Neural cell (in vitro differentiated cells): ENCODE results near the gene CD6.

Source experiments
- EP300 ChIP-seq: fragments of 450-650 bp; conservative IDR thresholded peaks from 2 replicates; pipeline ENCODE4 v1.6.1; 2014; ENCODE audit warnings: antibody characterized with exemption, mild to moderate bottlenecking, moderate library complexity; ENCODE audit not compliant: poor library complexity, severe bottlenecking
- EZH2 ChIP-seq: fragments of 200-600, 300-800 bp; shearing (Covaris generic), sonication (generic); IDR thresholded peaks from 2 replicates; pipeline ENCODE4 v1.6.1; 2014; ENCODE audit warnings: antibody characterized with exemption, low read length, borderline replicate concordance, mild to moderate bottlenecking; ENCODE audit not compliant: insufficient read depth, poor library complexity, severe bottlenecking
- POLR2AphosphoS5 ChIP-seq: IDR thresholded peaks from 2 replicates; pipeline ENCODE4 v1.6.1; 2012
- RAD21 ChIP-seq: fragments of 450-650 bp; conservative IDR thresholded peaks from 2 replicates; pipeline ENCODE4 v1.6.1; 2014; ENCODE audit warnings: antibody characterized with exemption, mild to moderate bottlenecking, moderate library complexity
- SMC3 ChIP-seq: fragments of 450-650 bp; conservative IDR thresholded peaks from 2 replicates; pipeline ENCODE4 v1.6.1; 2014; ENCODE audit warnings: antibody characterized with exemption, mild to moderate bottlenecking, moderate library complexity; ENCODE audit not compliant: poor library complexity
- TAF1 ChIP-seq: IDR thresholded peaks from 2 replicates; pipeline ENCODE4 v1.6.1; 2012; ENCODE audit warnings: low read depth
- TF ChIP-seq, protein P1 (sequence below): fragments of 450-650 bp; IDR thresholded peaks from 2 replicates; pipeline ENCODE4 v1.5.1; 2014; ENCODE audit warnings: antibody characterized with exemption, mild to moderate bottlenecking, moderate library complexity; ENCODE audit not compliant: poor library complexity, severe bottlenecking
- TF ChIP-seq, protein P2 (sequence below): IDR thresholded peaks from 2 replicates; pipeline ENCODE4 v1.6.1; 2012; ENCODE audit warnings: borderline replicate concordance

DNA sequence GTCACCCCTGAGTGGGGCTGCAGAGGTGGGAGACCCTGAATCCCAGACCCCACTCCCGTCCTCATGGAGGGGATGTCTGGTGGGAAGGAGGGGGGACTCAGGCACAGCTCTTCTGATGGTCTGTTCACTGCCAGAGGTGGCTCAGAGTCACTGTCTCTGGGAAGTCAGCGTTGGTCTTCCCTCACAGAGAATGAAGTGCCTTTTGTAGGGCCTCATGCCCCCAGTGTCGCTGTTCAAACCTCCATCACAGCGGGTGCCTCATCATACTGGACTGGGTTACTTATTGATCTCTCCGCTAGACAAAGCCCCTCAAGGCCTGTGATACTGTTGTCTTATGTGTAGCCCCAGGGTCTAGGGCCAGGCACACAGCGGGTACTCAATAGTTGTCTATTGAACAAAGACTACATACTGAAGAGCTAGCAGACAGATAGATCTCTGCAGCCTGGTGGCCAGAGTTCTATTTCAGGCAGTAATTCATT lies 41.3 kb downstream of the CD6 start:
- TF ChIP-seq, protein P1, sequence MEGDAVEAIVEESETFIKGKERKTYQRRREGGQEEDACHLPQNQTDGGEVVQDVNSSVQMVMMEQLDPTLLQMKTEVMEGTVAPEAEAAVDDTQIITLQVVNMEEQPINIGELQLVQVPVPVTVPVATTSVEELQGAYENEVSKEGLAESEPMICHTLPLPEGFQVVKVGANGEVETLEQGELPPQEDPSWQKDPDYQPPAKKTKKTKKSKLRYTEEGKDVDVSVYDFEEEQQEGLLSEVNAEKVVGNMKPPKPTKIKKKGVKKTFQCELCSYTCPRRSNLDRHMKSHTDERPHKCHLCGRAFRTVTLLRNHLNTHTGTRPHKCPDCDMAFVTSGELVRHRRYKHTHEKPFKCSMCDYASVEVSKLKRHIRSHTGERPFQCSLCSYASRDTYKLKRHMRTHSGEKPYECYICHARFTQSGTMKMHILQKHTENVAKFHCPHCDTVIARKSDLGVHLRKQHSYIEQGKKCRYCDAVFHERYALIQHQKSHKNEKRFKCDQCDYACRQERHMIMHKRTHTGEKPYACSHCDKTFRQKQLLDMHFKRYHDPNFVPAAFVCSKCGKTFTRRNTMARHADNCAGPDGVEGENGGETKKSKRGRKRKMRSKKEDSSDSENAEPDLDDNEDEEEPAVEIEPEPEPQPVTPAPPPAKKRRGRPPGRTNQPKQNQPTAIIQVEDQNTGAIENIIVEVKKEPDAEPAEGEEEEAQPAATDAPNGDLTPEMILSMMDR: no peak
- no peak for TF ChIP-seq TAF1
- TF ChIP-seq, protein P2, sequence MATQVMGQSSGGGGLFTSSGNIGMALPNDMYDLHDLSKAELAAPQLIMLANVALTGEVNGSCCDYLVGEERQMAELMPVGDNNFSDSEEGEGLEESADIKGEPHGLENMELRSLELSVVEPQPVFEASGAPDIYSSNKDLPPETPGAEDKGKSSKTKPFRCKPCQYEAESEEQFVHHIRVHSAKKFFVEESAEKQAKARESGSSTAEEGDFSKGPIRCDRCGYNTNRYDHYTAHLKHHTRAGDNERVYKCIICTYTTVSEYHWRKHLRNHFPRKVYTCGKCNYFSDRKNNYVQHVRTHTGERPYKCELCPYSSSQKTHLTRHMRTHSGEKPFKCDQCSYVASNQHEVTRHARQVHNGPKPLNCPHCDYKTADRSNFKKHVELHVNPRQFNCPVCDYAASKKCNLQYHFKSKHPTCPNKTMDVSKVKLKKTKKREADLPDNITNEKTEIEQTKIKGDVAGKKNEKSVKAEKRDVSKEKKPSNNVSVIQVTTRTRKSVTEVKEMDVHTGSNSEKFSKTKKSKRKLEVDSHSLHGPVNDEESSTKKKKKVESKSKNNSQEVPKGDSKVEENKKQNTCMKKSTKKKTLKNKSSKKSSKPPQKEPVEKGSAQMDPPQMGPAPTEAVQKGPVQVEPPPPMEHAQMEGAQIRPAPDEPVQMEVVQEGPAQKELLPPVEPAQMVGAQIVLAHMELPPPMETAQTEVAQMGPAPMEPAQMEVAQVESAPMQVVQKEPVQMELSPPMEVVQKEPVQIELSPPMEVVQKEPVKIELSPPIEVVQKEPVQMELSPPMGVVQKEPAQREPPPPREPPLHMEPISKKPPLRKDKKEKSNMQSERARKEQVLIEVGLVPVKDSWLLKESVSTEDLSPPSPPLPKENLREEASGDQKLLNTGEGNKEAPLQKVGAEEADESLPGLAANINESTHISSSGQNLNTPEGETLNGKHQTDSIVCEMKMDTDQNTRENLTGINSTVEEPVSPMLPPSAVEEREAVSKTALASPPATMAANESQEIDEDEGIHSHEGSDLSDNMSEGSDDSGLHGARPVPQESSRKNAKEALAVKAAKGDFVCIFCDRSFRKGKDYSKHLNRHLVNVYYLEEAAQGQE: no peak
- TF ChIP-seq EZH2: no peak
- no peak for TF ChIP-seq RAD21
- no peak for TF ChIP-seq SMC3
- no peak for TF ChIP-seq EP300
- no peak for TF ChIP-seq POLR2AphosphoS5
